ENCODE data around the gene SLC5A9. TPM values are rescaled to one million over a fixed set of nuclear protein-coding genes. Genes with fewer than 3 reads are reported as not detected.
"Not testable (repeated sequence)": the region's sequence is repeated elsewhere in the genome, so short reads cannot be mapped to it uniquely, and the experiment has no call there.

Gene SLC5A9
- total and polyA plus RNA-seq, 2 donors = 0.16 to 0.27 TPM

- whole genome bisulfite sequencing = 88% methylated on average over 10 of the region's 10 CpGs
- not testable (repeated sequence) for H3K36me3 ChIP-seq (ENCODE audit: insufficient read depth); H3K4me3 ChIP-seq (ENCODE audit: low read depth, low read length); DNase-seq (ENCODE audit: extremely low spot score); H3K27ac ChIP-seq (ENCODE audit: low read depth); H3K4me1 ChIP-seq (ENCODE audit: insufficient read depth)
These were observed 54.9 kb downstream of the SLC5A9 start for GRCh38 chr1:48277437-48277836.

GRCh38 chr1:48282329-48282728 is 59.8 kb downstream of the SLC5A9 start:
- not testable (repeated sequence) for H3K27ac ChIP-seq (ENCODE audit: low read depth); H3K4me1 ChIP-seq (ENCODE audit: insufficient read depth); H3K36me3 ChIP-seq (ENCODE audit: insufficient read depth); H3K4me3 ChIP-seq (ENCODE audit: low read depth, low read length); DNase-seq (ENCODE audit: extremely low spot score)

GRCh38 chr1:48284696-48285420 is 62.3 kb downstream of the SLC5A9 start:
- 68% methylated on average over 10 of the region's 10 CpGs for WGBS
- DNase-seq (ENCODE audit: extremely low spot score) = not testable (repeated sequence)

GRCh38 chr1:48285525-48285924 is 63.0 kb downstream of the SLC5A9 start:
- WGBS = 92% methylated on average over 3 of the region's 3 CpGs
- Histone ChIP-seq H3K27ac (ENCODE audit: low read depth) (no peak overlapping the region), H3K36me3 (ENCODE audit: insufficient read depth) (no peaks in the 10 kb centered on the region), H3K4me1 (ENCODE audit: insufficient read depth) (no peaks in the 10 kb centered on the region), H3K4me3 (ENCODE audit: low read depth, low read length) (no peak overlapping the region)
- DNase-seq (ENCODE audit: extremely low spot score) = no peak

More at GRCh38 chr1:48284696-48285420, 62.3 kb downstream of the SLC5A9 start:
- not testable (repeated sequence) for H3K27ac ChIP-seq (ENCODE audit: low read depth); H3K36me3 ChIP-seq (ENCODE audit: insufficient read depth); H3K4me1 ChIP-seq (ENCODE audit: insufficient read depth); H3K4me3 ChIP-seq (ENCODE audit: low read depth, low read length)

GRCh38 chr1:48291421-48291820 is 68.9 kb downstream of the SLC5A9 start:
- no peak overlapping the region for H3K27ac ChIP-seq (ENCODE audit: low read depth)
- no peaks in the 10 kb centered on the region for H3K4me1 ChIP-seq (ENCODE audit: insufficient read depth)
- WGBS = 77% methylated on average over 4 of the region's 4 CpGs
- no peak overlapping the region for H3K4me3 ChIP-seq (ENCODE audit: low read depth, low read length)
- H3K36me3 ChIP-seq (ENCODE audit: insufficient read depth) = no peaks in the 10 kb centered on the region
- DNase-seq (ENCODE audit: extremely low spot score) = no peak

- H3K36me3 ChIP-seq (ENCODE audit: insufficient read depth) = no peaks in the 10 kb centered on the region
- H3K4me1 ChIP-seq (ENCODE audit: insufficient read depth) = no peaks in the 10 kb centered on the region
- H3K4me3 ChIP-seq (ENCODE audit: low read depth, low read length) = no peak overlapping the region
- 94% methylated on average over 5 of the region's 5 CpGs for WGBS
- no peak overlapping the region for H3K27ac ChIP-seq (ENCODE audit: low read depth)
- no peak for DNase-seq (ENCODE audit: extremely low spot score)
These were observed 70.2 kb downstream of the SLC5A9 start for GRCh38 chr1:48292706-48293105.

GRCh38 chr1:48294094-48294493 is 71.6 kb downstream of the SLC5A9 start:
- not testable (repeated sequence) for H3K27ac ChIP-seq (ENCODE audit: low read depth); H3K4me1 ChIP-seq (ENCODE audit: insufficient read depth); DNase-seq (ENCODE audit: extremely low spot score); H3K36me3 ChIP-seq (ENCODE audit: insufficient read depth); H3K4me3 ChIP-seq (ENCODE audit: low read depth, low read length)
- WGBS = 89% methylated on average over 6 of the region's 6 CpGs

- DNase-seq (ENCODE audit: extremely low spot score) = peak; percentile 3
- no peak overlapping the region for H3K27ac ChIP-seq (ENCODE audit: low read depth)
- H3K36me3 ChIP-seq (ENCODE audit: insufficient read depth) = no peaks in the 10 kb centered on the region
- no peaks in the 10 kb centered on the region for H3K4me1 ChIP-seq (ENCODE audit: insufficient read depth)
- no peak overlapping the region for H3K4me3 ChIP-seq (ENCODE audit: low read depth, low read length)
- 71% methylated on average over 1 of the region's 1 CpG for WGBS
These were observed 72.1 kb downstream of the SLC5A9 start for GRCh38 chr1:48294656-48295055.

Other genes starting within 250 kb of the SLC5A9 start
- 2.4 TPM for gene TRABD2B, start 225.3 kb upstream of the SLC5A9 start, total RNA-seq
- 6.1 TPM for gene TRABD2B, start 225.3 kb upstream of the SLC5A9 start, polyA plus RNA-seq
- 63.2 TPM for gene SPATA6, start 249.5 kb downstream of the SLC5A9 start, total RNA-seq
- gene SPATA6, start 249.5 kb downstream of the SLC5A9 start, polyA plus RNA-seq = 10.4 TPM

Measured in urinary bladder (tissue), 4 donors.